ENCODE measurements around the gene NCOA7.
A peak's percentile ranks its signal among the peaks of the same experiment; 100 is the strongest.

Gene NCOA7

GRCh38 chr6:125821825-125822281 lies 31.1 kb downstream of the NCOA7 start:
- no peak overlapping the region for H3K9ac ChIP-seq (ENCODE audit: low read length in 5 of 5)
- H3K27me3 ChIP-seq (ENCODE audit: control insufficient read depth in 5 of 5, insufficient read depth in 4 of 5, low read length in 5 of 5) = no peaks in the 10 kb centered on the region
- peaks cover 5 to 14% (median 6%) of the 10 kb centered on the region in 5 donors for H3K36me3 ChIP-seq (ENCODE audit: control insufficient read depth in 5 of 5, insufficient read depth in 5 of 5, low read length in 5 of 5)
- no peak overlapping the region for H3K27ac ChIP-seq (ENCODE audit: low read depth, low read length)
- peaks cover 3 to 56% (median 47%) of the 10 kb centered on the region in 5 donors for H3K4me1 ChIP-seq (ENCODE audit: control insufficient read depth in 5 of 5, insufficient read depth in 5 of 5, low read length in 5 of 5)
- H3K9me3 ChIP-seq (ENCODE audit: control insufficient read depth in 5 of 5, low read length in 5 of 5) = no peaks in the 10 kb centered on the region
- no peak overlapping the region for H3K4me3 ChIP-seq (ENCODE audit: low read depth in 1 of 5, low read length in 5 of 5)

DNA sequence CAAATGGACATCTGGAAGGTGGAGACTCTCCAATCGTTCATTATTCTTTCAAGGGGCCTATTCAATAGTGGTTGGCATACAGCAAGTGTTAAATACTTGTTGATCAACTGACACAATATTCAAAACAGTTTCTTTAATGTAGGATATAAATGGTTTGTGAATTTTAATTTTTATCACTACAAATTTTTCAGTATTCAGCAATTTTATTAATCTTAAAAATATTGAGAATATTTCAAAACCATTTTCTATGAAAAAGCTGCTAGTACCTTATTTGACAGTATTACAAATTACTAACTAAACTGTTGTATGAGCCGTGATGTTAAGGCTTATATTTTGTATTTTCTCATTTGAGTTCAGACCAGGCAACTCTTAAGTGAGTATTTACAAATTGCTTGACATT lies 32.4 kb downstream of the NCOA7 start:
- Histone ChIP-seq H3K9me3 (ENCODE audit: control insufficient read depth in 5 of 5, low read length in 5 of 5) (no peaks in the 10 kb centered on the region), H3K27ac (ENCODE audit: low read depth, low read length) (peak overlapping the region; percentile 1), H3K4me1 (ENCODE audit: control insufficient read depth in 5 of 5, insufficient read depth in 5 of 5, low read length in 5 of 5) (peaks cover 3 to 44% (median 40%) of the 10 kb centered on the region in 5 donors), H3K27me3 (ENCODE audit: control insufficient read depth in 5 of 5, insufficient read depth in 4 of 5, low read length in 5 of 5) (no peaks in the 10 kb centered on the region), H3K36me3 (ENCODE audit: control insufficient read depth in 5 of 5, insufficient read depth in 5 of 5, low read length in 5 of 5) (peaks cover 5 to 14% (median 6%) of the 10 kb centered on the region in 5 donors), H3K4me3 (ENCODE audit: low read depth in 1 of 5, low read length in 5 of 5) (no peak overlapping the region), H3K9ac (ENCODE audit: low read length in 5 of 5) (no peak overlapping the region)

DNA sequence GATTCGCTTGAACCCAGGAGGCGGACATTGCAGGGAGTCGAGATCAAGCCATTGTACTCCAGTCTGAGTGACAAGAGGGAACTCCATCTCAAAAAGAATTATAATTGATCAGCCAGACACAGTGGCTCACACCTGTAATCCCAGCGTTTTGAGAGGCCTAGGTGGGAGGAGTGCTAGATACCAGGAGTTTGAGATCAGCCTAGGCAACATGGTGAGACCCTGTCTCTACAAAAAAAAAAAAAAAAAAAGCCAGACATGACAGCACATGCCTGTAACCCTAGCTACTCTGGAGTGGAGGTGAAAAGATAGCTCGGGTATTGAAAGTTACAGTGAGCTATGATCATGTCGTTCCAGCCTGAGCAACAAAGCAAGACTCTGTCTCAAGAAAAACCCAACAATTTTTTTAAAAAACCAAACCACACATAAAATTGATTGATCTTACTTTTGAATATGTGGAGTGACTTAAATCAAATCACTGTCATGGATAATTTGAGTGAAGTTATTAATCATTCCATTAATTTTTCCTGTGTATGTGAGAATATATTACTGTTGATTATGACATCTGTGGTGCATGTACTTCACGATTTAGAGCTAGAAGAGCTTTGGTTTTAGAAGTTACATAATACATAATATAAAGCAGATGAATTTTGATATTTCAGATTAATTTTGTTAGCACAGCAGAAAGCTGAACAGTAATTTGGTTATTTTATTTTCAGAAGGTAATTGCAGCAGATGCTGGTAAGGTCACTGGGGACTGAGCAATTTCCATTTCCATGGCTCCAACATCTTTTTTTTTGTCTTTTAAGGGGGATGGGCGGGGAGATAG lies 34.4 kb downstream of the NCOA7 start:
- H3K4me1 ChIP-seq (ENCODE audit: control insufficient read depth in 5 of 5, insufficient read depth in 5 of 5, low read length in 5 of 5) = peaks cover 5 to 31% (median 28%) of the 10 kb centered on the region in 5 donors
- no peak overlapping the region for H3K9ac ChIP-seq (ENCODE audit: low read length in 5 of 5)
- no peaks in the 10 kb centered on the region for H3K9me3 ChIP-seq (ENCODE audit: control insufficient read depth in 5 of 5, low read length in 5 of 5)
- H3K4me3 ChIP-seq (ENCODE audit: low read depth in 1 of 5, low read length in 5 of 5) = no peak overlapping the region
- peaks cover 5 to 12% (median 5%) of the 10 kb centered on the region in 5 donors for H3K36me3 ChIP-seq (ENCODE audit: control insufficient read depth in 5 of 5, insufficient read depth in 5 of 5, low read length in 5 of 5)
- H3K27me3 ChIP-seq (ENCODE audit: control insufficient read depth in 5 of 5, insufficient read depth in 4 of 5, low read length in 5 of 5) = no peaks in the 10 kb centered on the region
- no peak overlapping the region for H3K27ac ChIP-seq (ENCODE audit: low read depth, low read length)

GRCh38 chr6:125826695-125827463 lies 36.1 kb downstream of the NCOA7 start:
- H3K4me3 ChIP-seq (ENCODE audit: low read depth in 1 of 5, low read length in 5 of 5) = no peak overlapping the region
- no peaks in the 10 kb centered on the region for H3K27me3 ChIP-seq (ENCODE audit: control insufficient read depth in 5 of 5, insufficient read depth in 4 of 5, low read length in 5 of 5)
- no peak overlapping the region for H3K27ac ChIP-seq (ENCODE audit: low read depth, low read length)
- no peak overlapping the region for H3K9ac ChIP-seq (ENCODE audit: low read length in 5 of 5)
- H3K4me1 ChIP-seq (ENCODE audit: control insufficient read depth in 5 of 5, insufficient read depth in 5 of 5, low read length in 5 of 5) = peaks cover 3 to 30% (median 25%) of the 10 kb centered on the region in 5 donors
- no peaks in the 10 kb centered on the region for H3K36me3 ChIP-seq (ENCODE audit: control insufficient read depth in 5 of 5, insufficient read depth in 5 of 5, low read length in 5 of 5)
- no peaks in the 10 kb centered on the region for H3K9me3 ChIP-seq (ENCODE audit: control insufficient read depth in 5 of 5, low read length in 5 of 5)

- Histone ChIP-seq H3K4me3 (ENCODE audit: low read depth in 1 of 5, low read length in 5 of 5) (no peak overlapping the region), H3K9ac (ENCODE audit: low read length in 5 of 5) (no peak overlapping the region), H3K27ac (ENCODE audit: low read depth, low read length) (no peak overlapping the region), H3K27me3 (ENCODE audit: control insufficient read depth in 5 of 5, insufficient read depth in 4 of 5, low read length in 5 of 5) (no peaks in the 10 kb centered on the region), H3K4me1 (ENCODE audit: control insufficient read depth in 5 of 5, insufficient read depth in 5 of 5, low read length in 5 of 5) (peaks cover 5 to 34% (median 27%) of the 10 kb centered on the region in 5 donors), H3K9me3 (ENCODE audit: control insufficient read depth in 5 of 5, low read length in 5 of 5) (no peaks in the 10 kb centered on the region), H3K36me3 (ENCODE audit: control insufficient read depth in 5 of 5, insufficient read depth in 5 of 5, low read length in 5 of 5) (no peaks in the 10 kb centered on the region)
These were observed 37.1 kb downstream of the NCOA7 start for GRCh38 chr6:125827788-125828320.

DNA sequence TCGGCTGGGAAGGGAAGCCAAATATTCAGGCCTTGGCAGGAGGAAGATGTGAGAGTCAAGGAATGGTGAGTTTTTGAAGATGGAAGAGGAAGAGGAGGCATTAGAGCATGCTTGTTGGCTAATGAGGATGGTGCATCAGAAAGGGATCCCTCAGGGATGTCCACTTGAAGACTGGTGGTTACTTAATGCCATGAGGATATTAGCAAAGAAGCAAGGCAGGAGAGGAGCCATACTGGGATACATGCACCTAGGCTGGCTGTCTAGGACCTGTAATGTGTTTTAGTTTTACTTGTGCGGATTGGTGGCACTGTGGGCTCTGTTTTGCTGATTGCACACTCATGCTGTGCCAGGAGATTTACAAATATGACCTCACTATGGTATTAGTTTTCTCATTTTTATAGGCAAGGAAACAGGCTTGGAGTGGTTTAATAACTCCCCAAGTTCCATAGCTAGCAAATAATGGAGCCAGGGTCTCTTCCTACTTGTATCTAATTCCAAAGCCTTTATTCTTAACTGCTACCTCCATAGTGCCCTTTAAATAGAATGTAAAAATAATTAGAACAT lies 37.8 kb downstream of the NCOA7 start:
- no peak overlapping the region for H3K27ac ChIP-seq (ENCODE audit: low read depth, low read length)
- no peaks in the 10 kb centered on the region for H3K27me3 ChIP-seq (ENCODE audit: control insufficient read depth in 5 of 5, insufficient read depth in 4 of 5, low read length in 5 of 5)
- no peaks in the 10 kb centered on the region for H3K36me3 ChIP-seq (ENCODE audit: control insufficient read depth in 5 of 5, insufficient read depth in 5 of 5, low read length in 5 of 5)
- no peak overlapping the region for H3K9ac ChIP-seq (ENCODE audit: low read length in 5 of 5)
- H3K4me3 ChIP-seq (ENCODE audit: low read depth in 1 of 5, low read length in 5 of 5) = no peak overlapping the region
- no peaks in the 10 kb centered on the region for H3K9me3 ChIP-seq (ENCODE audit: control insufficient read depth in 5 of 5, low read length in 5 of 5)
- H3K4me1 ChIP-seq (ENCODE audit: control insufficient read depth in 5 of 5, insufficient read depth in 5 of 5, low read length in 5 of 5) = peaks cover 5 to 39% (median 32%) of the 10 kb centered on the region in 5 donors

DNA sequence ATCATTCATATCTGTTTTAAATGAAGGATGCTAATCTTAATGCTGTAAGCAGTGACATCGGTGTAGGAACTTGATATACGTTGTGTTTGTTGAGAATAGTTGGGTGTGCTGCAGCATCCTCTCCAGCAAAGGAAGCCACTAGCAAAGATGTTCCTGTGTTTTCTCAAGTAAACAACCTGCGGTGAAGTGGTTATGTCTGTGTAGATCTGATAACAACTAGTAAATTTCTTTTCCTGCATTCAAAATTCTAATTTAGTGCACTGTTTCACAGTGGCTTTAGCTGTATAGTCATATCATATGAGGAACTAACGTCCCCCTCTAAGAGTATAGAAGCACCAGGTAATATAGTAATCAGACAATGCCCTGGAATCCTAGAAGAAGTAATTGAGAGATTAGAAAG lies 38.7 kb downstream of the NCOA7 start:
- Histone ChIP-seq H3K27ac (ENCODE audit: low read depth, low read length) (no peak overlapping the region), H3K9me3 (ENCODE audit: control insufficient read depth in 5 of 5, low read length in 5 of 5) (no peaks in the 10 kb centered on the region), H3K4me1 (ENCODE audit: control insufficient read depth in 5 of 5, insufficient read depth in 5 of 5, low read length in 5 of 5) (peaks cover 7 to 43% (median 40%) of the 10 kb centered on the region in 5 donors)

DNA sequence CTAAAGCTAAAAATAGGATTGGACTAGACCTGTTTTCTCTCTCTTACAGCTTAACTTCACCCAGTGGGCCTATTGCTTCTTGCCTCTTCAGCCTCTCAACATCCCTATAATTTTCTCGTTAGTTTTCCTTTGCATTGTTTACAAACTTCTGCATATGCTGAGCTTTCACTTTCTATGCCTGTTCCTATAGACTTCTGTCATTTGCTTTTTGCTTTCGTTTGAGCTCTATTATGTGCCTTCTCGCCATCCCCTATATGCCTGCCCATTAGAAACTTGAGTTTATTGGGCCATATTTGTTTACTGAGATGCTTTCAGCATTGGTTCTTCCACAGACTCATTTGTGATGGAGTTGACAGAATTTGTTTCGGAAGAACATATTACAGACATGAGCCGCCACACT lies 40.9 kb downstream of the NCOA7 start:
- H3K4me1 ChIP-seq (ENCODE audit: control insufficient read depth in 5 of 5, insufficient read depth in 5 of 5, low read length in 5 of 5) = peaks cover 10 to 55% (median 41%) of the 10 kb centered on the region in 5 donors

More for the DNA sequence above, 38.7 kb downstream of the NCOA7 start:
- Histone ChIP-seq H3K36me3 (ENCODE audit: control insufficient read depth in 5 of 5, insufficient read depth in 5 of 5, low read length in 5 of 5) (no peaks in the 10 kb centered on the region), H3K4me3 (ENCODE audit: low read depth in 1 of 5, low read length in 5 of 5) (no peak overlapping the region), H3K9ac (ENCODE audit: low read length in 5 of 5) (no peak overlapping the region), H3K27me3 (ENCODE audit: control insufficient read depth in 5 of 5, insufficient read depth in 4 of 5, low read length in 5 of 5) (no peaks in the 10 kb centered on the region)

GRCh38 chr6:125832391-125833117 lies 41.8 kb downstream of the NCOA7 start:
- Histone ChIP-seq H3K27ac (ENCODE audit: low read depth, low read length) (peak overlapping the region; percentile 8), H3K9ac (ENCODE audit: low read length in 5 of 5) (peak overlapping the region in 2 of 5 donors; percentile 2 to 39), H3K4me1 (ENCODE audit: control insufficient read depth in 5 of 5, insufficient read depth in 5 of 5, low read length in 5 of 5) (peaks cover 10 to 55% (median 43%) of the 10 kb centered on the region in 5 donors), H3K9me3 (ENCODE audit: control insufficient read depth in 5 of 5, low read length in 5 of 5) (no peaks in the 10 kb centered on the region), H3K36me3 (ENCODE audit: control insufficient read depth in 5 of 5, insufficient read depth in 5 of 5, low read length in 5 of 5) (no peaks in the 10 kb centered on the region), H3K4me3 (ENCODE audit: low read depth in 1 of 5, low read length in 5 of 5) (no peak overlapping the region), H3K27me3 (ENCODE audit: control insufficient read depth in 5 of 5, insufficient read depth in 4 of 5, low read length in 5 of 5) (no peaks in the 10 kb centered on the region)

More for the DNA sequence above, 40.9 kb downstream of the NCOA7 start:
- no peaks in the 10 kb centered on the region for H3K9me3 ChIP-seq (ENCODE audit: control insufficient read depth in 5 of 5, low read length in 5 of 5)
- no peak overlapping the region for H3K4me3 ChIP-seq (ENCODE audit: low read depth in 1 of 5, low read length in 5 of 5)
- H3K9ac ChIP-seq (ENCODE audit: low read length in 5 of 5) = no peak overlapping the region
- H3K27me3 ChIP-seq (ENCODE audit: control insufficient read depth in 5 of 5, insufficient read depth in 4 of 5, low read length in 5 of 5) = no peaks in the 10 kb centered on the region
- no peaks in the 10 kb centered on the region for H3K36me3 ChIP-seq (ENCODE audit: control insufficient read depth in 5 of 5, insufficient read depth in 5 of 5, low read length in 5 of 5)
- peak overlapping the region; percentile 15 for H3K27ac ChIP-seq (ENCODE audit: low read depth, low read length)

Measured in subcutaneous abdominal adipose tissue (tissue), 5 donors.